ENCODE data around the gene PPARGC1A.

DNA sequence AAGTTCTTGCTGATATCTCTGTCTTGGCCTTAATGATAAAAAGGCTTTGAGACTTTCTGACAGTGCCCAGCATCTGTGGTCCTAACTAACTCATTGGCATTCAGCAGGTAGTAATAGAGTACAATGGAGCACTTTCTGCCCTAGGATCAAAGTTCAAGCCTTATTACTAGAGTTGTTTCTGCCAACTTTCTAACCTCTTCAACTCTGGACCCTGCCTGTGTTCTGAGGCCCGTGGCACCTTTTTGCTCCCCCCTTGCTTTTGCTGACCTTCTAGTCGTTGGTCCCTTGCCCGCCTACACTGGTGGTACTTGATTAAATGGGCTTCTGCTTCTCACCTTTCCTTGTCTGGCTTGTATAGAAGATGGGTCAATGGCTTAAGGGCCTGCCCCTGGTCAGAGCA lies 126.3 kb downstream of the PPARGC1A start:
- no peak for TF ChIP-seq CTCF (conservative IDR thresholded peaks at IDR 0.05)
- TF ChIP-seq ZFX (IDR thresholded peaks at IDR 0.05), result no peak
